HepG2 (cell line): ENCODE data around the gene ADAM22.

Source experiments
- AKAP8 ChIP-seq: sonication (generic); formaldehyde crosslinking; IDR thresholded peaks from 2 replicates; pipeline ENCODE4 v1.5.1; 2020; ENCODE audit warnings: mild to moderate bottlenecking, missing genetic modification reagents
- CEBPG ChIP-seq: IDR thresholded peaks from 2 replicates; pipeline ENCODE4 v1.6.1; 2016
- EZH2 ChIP-seq: conservative IDR thresholded peaks from 2 replicates; pipeline ENCODE4 v1.6.1; 2012; ENCODE audit warnings: mild to moderate bottlenecking, low read depth, low read length, moderate library complexity
- JUND ChIP-seq: sonication (generic); formaldehyde crosslinking; IDR thresholded peaks from 2 replicates; pipeline ENCODE4 v1.8.0; 2022; ENCODE audit warnings: mild to moderate bottlenecking, missing genetic modification reagents
- MAX ChIP-seq: IDR thresholded peaks from 2 replicates; pipeline ENCODE4 v1.6.1; 2012; ENCODE audit warnings: inconsistent platforms
- NFATC3 ChIP-seq: sonication (generic); formaldehyde crosslinking; IDR thresholded peaks from 2 replicates; pipeline ENCODE4 v1.5.1; 2020; ENCODE audit warnings: mild to moderate bottlenecking, missing genetic modification reagents
- ZBTB7A ChIP-seq: sonication (generic); formaldehyde crosslinking; IDR thresholded peaks from 2 replicates; pipeline ENCODE4 v1.8.0; 2022; ENCODE audit warnings: mild to moderate bottlenecking, missing genetic modification reagents
- TF ChIP-seq, protein P1 (sequence below): sonication (generic); formaldehyde crosslinking; IDR thresholded peaks from 2 replicates; pipeline ENCODE4 v1.5.0; 2020; ENCODE audit warnings: mild to moderate bottlenecking, missing genetic modification reagents, moderate library complexity

DNA sequence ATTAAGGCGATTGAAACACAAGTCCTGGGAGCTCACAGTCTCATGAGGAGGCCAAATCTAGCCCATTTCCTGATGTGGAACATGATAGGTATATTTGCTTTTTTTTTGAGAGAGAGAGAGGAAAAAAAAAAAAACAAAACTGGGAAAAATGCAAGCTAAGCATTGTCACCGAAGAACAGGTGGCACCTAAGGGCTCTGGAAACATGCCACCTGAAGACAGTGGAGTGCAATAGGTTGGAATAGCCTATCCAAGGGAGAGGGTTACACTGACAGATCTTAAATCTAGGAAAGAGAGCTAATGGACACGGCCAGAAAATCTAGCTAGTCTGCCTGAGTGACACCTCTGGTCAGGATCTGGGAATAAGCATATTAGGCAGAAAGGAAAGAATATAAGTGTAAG is 175.6 kb downstream of the ADAM22 start:
- TF ChIP-seq EZH2: no peak
- no peak for TF ChIP-seq MAX
- no peak for TF ChIP-seq NFATC3 (CRISPR knock-in tag)
- no peak for TF ChIP-seq CEBPG (CRISPR knock-in tag)
- no peak for TF ChIP-seq ZBTB7A (CRISPR knock-in tag)
- TF ChIP-seq, protein P1, sequence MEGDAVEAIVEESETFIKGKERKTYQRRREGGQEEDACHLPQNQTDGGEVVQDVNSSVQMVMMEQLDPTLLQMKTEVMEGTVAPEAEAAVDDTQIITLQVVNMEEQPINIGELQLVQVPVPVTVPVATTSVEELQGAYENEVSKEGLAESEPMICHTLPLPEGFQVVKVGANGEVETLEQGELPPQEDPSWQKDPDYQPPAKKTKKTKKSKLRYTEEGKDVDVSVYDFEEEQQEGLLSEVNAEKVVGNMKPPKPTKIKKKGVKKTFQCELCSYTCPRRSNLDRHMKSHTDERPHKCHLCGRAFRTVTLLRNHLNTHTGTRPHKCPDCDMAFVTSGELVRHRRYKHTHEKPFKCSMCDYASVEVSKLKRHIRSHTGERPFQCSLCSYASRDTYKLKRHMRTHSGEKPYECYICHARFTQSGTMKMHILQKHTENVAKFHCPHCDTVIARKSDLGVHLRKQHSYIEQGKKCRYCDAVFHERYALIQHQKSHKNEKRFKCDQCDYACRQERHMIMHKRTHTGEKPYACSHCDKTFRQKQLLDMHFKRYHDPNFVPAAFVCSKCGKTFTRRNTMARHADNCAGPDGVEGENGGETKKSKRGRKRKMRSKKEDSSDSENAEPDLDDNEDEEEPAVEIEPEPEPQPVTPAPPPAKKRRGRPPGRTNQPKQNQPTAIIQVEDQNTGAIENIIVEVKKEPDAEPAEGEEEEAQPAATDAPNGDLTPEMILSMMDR: no peak
- TF ChIP-seq AKAP8 (CRISPR knock-in tag): no peak
- no peak for TF ChIP-seq JUND (CRISPR knock-in tag)
